ENCODE data around the gene PDE1C.

Gene PDE1C

DNA sequence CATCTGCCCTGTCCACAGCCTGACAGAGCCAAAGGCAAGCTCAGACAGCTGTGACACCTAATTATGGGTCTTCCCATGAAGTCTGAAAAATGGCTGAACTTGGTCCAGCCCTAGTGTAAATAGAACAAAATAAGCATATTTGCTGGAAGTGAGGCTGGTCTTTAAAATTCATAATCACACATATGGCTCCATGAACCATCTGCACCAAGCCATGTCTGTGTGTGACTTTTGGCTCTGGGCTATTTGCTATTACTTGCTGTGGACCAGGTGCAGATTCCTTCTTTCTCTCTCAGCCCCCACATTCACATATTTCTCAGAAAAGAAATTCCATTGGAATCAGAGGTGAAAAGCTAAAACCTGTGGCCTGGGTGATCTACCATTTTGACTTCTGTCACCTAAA lies 175.9 kb downstream of the PDE1C start:
- no peak for DNase-seq (ENCODE audit: low read depth, low spot score)

DNA sequence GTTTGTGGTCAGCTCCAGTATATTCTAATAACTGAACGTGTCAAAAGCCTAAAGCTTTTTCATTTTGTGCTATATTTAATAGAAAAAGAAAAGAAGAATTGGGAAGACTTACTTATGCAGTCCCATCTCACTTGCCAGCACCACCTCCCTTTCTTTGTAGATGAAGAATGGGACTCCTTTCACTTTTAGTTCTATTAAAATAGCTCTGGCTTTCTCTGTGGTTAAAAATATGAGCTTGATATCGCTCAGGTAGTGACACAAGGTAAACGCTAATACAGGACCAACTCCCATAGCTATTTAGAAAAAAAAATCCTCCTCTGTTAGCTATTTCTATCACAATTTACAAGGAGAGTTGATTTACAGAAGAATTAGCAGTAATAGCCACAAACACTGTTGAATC lies 176.8 kb downstream of the PDE1C start:
- DNase-seq (ENCODE audit: low read depth, low spot score) = no peak

DNA sequence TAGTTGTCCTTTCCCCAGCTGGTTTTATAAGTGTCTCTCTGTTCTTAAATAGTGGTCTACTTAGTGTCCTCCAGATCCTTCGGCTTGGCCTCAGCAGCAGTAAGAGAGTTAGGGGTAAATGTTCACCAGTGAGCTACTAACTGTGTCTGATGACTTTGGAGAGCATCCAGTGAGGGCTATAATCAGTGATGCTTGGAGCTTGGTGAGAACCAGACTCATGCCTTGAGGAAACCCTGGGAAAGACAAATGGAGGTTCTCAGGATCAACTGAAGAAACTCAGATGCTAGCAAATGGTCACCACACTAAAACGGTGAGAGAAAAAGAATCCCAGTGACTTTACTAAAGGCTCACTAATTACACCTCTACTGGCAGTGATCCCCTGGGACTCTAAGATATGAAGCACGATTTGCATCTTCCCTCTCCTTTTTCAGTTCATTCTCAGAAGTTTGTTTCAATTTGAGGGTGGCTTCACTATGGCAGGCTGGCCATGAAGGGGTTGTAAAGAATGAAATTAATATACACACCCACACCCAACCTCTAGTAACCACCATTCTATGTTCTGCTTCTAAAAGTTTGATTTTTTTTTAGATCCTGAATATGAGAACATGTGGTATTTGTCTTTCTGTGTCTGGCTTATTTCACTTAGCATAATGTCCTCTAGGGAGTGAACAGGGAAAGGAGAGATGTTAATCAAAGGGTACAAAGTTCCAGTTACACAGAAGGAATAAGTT lies 177.9 kb downstream of the PDE1C start:
- no peak for DNase-seq (ENCODE audit: low read depth, low spot score)

DNA sequence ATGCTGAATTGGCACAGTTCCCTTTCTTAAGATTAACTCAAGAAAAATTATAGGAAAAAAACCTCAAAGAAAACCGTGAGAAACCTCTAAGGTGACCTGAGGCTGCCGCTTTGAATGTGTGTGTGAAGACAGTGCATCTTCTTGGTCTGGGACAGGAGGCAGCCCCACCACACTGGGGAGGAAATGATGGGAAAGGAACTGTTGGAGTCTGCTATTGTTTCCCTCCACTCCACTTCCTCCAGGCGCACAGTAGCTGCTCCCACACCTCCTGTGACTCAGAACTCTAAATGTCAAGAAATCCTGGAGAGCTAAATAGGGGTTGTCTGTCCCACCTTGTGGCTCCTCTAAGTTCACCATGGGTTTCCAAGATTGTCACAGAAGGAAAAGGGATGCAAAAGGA lies 179.4 kb downstream of the PDE1C start:
- no peak for DNase-seq (ENCODE audit: low read depth, low spot score)

DNA sequence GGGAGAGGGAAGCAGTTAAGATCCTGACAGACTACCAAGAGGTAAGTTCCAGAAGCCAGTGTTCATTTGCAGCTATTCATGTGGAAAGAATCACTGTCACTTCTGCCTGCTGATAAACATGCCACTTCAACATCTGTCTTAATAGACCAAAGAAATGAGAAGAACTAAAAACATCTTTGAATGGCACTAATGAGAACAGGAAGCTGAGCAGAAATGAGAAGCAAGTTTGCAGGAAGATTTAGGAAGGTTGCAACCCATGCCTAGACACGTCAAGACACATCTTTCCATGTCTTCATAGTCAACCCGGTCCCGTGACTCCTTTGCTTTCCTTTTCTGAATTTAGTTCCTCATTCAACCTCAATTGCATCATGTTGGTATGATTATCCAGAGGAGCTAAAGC lies 180.0 kb downstream of the PDE1C start:
- no peak for DNase-seq (ENCODE audit: low read depth, low spot score)

DNA sequence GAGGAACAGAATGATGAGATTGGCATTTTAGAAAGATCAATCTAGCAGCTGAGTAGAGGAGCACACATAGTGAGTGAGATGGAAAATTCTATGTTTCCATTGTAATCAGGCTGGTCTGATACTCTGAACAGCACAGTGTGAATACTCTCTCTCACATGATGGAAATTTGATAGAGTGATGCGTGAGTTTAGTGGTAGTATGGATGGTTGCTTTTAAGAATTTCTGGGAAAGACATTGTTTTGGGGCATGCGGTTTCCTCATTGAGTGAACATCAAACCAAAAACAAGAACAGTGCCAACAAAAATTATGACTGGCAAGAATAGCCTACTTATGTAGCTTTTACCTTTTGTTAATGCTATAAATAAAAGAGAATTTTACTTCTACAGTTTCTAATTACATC lies 183.2 kb downstream of the PDE1C start:
- no peak for DNase-seq (ENCODE audit: low read depth, low spot score)

DNA sequence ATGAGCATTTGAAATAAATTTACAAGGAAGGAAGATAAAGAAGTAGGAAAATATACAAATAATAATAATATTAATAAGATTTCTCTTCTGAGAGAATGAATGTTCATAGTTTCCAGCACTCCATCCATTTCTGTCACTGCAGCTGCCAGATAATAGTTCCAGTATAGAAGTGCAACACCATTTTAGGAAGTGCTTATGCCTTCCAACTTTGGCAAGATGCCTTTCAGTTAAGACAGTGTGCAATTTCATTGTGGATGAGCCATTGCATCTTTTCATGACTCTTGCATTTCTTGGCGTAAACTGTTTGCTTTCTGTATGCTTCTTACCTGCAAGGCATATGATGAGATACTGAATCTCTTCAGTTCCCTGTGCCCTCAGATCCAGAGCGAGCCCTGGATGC lies 185.0 kb downstream of the PDE1C start:
- DNase-seq (ENCODE audit: low read depth, low spot score) = no peak

DNA sequence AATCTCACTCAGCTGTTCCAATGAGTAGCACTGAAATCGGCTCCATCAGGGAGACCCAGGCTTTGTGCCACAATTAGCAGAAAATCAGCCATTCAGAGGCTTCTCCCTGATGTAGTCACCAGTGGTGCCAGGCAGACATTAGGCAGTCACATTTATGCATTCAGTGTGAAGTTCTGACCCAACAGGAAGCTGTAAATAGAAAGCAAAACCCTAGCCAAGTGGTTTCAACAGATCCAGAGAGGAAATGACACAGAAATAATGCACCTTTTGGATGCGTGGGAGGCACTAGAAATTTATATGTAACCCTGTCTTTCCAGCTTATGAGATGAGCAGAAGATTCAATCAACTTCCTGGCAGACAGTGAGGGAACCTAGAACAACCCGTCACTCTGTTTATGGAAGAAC lies 186.4 kb downstream of the PDE1C start:
- DNase-seq (ENCODE audit: low read depth, low spot score) = peak; percentile 46

DNA sequence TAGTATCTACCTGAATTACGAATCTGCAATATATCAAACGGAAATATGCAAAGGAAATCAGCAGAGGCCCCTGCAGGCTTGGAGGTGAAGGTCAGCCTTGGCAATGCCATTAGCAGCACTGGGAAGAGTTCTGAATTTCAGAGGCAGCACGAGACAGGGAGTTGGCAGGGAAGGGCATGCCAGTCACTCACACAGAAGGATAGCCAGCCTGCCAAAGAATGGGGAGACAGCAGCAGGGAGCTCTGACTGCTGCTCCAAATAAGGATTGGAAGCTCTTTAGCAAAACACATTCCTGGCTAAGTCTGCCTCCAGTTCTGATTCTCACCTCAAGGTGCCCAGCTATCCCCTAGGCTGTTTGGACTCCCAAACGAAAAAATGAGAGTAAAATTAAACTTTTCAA lies 188.0 kb downstream of the PDE1C start:
- DNase-seq (ENCODE audit: low read depth, low spot score) = peak; percentile 72

DNA sequence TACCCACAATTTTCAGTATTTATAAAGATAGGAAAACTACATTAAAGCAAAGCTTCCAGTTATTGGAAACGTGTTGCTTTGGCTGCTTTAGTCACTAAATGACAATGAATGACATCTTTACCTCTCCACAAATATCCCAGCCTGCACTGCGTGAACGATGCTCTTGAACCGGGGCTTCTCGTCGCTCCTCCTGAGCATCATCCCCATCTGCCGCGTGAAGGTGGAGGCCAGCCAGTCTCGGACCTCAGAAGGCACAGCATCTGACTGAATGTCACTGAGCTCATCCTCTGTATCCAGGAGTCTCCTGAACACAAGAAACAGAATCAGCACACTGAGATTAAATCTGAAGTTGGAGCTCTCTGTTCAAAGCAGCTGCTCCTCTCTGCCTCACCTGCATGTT lies 191.3 kb downstream of the PDE1C start:
- no peak for DNase-seq (ENCODE audit: low read depth, low spot score)

DNA sequence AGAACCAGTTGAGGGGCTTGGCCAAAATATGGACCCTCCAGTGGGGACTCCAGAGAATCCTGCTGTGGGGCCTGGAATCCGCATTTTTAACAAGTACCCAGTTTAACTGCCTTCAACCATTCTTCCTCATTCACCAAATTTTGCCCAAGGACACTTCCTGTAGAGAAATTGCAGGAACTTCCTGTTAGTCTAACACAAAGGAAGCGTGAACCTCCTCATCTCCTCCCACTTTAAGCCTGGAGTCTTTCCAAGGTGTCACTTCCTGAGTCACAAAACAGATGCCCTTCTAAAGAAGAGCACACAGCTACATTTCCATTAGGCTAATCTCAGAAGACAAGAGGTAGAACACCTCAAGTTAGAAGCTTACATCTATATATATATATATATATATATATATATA lies 194.8 kb downstream of the PDE1C start:
- no peak for DNase-seq (ENCODE audit: low read depth, low spot score)

DNA sequence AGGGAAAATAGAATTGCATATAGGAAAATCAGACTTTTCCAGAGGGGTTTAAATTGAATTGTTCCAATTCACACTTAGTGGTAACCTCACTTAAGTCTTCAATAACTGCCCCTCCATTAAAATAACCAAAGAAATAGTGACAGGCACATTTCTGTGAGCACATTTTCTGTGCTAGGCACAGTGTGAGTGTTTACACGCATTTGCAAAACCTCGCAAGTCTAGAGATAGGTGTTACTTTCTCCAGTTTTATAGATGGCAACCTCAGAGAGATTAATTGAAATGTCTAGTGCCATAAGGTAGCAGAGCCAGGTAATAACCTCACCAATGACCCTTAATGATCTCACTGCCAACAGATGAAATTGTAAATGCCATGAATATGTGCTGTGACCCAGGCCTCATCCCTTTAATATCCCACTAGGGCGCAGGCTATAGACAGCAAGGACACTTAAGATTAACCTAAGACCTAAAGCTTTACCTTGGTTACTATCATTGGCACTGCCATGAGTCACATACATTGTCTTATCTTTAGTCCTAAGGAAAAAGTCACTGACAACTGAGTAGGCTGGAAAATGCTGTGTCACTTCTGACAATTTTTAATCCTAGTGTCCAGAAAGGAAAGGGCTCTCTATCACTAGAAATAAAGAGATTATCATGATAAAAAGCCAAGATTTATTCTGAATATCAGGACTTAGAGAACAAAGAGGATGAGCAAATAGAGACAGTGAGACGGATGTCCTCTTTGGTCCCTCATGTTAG lies 195.4 kb downstream of the PDE1C start:
- DNase-seq (ENCODE audit: low read depth, low spot score) = no peak

DNA sequence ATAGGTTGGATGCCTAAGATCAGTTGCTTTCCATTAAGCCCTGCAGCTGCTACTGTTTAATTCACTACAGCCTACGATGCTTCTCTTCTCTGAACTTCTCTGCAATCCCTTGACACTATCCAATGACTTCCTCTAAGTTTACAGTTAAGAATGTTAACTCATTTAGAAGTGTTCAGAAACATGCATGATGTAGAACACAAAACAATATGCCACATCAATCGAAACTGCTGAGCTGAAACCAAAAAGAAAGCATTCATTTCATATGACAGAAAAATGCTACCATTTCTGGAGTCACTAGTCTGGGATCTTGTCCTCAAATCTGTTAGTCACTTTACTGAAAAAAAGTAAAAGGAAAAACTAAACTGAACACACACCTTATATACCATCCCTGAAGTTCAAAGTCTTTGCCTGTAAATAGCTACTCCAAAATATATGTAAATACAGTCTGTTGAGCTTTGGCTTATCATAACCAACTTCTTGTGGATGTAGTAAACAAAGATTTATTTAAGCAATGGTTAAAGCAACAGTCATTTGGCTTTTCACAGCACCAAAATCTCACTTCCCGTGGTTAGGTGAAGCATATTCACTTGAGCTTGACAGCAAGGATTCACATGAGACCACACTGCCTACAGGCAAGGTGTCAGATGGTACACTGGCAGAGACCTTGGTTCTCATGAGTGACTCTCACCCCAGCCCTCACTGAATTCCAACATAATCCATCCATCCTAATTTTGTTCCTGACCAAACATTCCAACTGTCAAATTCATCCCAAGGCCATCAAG lies 196.2 kb downstream of the PDE1C start:
- DNase-seq (ENCODE audit: low read depth, low spot score) = no peak

DNA sequence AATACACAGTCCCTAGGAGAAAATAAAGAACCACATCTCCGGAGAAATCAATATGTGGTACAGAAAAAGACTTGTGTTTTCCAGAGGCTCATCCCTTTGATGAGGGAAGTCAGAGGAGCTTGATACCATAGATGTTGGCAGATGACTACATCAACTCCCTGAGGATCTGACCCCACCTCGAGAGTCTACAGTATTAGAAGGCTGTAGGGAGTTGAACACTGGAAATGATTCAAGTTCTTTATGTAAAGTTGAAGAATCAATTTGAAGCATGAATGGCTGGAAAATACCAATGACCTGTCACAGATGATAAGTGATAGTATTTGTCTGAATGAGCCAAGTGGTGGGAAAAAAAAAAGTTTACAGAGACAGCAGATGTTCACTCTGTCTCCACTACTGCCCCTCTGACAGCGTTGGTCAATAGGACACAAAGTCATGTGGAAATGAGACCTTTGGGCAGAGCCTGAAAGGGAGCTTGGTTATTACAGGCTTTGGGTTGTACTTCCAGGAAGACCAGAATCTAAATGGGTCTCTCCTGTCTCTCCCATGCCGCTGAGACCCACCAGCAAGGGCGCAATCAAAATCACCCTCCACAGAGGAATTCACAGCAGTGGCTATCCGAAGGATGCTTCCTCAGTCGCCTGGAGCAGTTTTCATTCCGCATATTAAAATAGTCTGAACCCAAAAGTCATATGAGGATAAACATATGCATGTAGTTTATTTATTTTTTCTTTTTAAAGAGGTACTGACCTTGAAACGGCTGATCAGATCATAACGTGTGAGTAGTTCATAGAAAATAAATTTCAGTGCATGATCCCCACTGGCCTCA lies 197.4 kb downstream of the PDE1C start:
- no peak for DNase-seq (ENCODE audit: low read depth, low spot score)

DNA sequence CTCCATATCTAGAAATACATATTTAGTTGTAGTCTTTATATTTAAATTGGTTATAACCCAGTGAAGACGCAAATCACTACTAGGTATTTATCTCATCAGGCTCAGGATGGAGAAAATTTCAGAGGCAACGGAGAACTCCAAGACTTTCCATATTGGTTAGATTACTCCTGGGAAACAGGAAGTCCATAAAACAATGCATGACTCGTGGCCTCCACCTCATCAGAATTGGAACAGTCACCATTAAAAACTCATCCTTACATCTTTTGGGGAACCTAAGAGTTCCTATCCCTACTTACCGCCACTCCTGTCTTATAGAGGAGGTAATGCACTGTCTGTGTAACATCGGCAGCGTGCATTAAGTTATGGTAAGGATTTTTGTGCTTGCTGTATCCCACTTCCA lies 205.6 kb downstream of the PDE1C start:
- no peak for DNase-seq (ENCODE audit: low read depth, low spot score)

DNA sequence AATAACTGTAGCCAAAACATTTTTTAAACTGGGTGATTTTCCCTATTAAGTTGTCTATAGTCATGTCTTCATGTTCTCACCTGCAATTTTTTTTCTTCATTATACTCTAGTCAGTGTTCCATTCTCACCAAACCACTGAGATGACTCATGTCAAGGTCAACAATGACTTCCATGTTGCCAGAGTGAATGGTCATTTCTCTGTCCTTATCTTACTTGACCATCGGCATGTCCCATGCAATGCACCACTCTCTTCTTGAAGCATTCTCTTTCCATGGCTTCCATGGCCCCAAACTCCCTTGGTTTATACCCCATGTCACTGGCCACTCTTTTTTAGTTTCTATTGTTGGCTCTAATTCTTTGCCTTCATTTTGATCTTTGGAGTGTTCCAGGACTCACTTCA lies 209.3 kb downstream of the PDE1C start:
- no peak for DNase-seq (ENCODE audit: low read depth, low spot score)

DNA sequence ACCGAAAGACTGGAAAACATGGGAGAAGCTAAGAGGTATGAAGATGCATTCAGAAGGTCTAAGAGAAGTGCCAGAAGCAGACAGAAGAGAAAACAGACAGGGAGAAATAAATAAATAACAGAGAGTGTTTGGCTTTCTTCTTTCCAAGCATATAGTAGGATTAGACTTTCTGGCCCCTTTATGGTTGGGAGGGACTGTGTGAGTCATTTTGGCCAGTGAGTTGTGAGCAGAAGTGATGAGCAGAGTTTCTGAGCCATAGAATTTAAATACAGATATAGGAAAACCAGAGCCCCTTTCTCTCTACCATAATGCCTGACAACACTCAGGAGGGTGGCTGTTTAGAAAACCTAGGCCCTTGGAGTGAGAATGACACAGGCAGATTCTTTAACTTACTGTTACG lies 212.2 kb downstream of the PDE1C start:
- DNase-seq (ENCODE audit: low read depth, low spot score) = peak; percentile 30

DNA sequence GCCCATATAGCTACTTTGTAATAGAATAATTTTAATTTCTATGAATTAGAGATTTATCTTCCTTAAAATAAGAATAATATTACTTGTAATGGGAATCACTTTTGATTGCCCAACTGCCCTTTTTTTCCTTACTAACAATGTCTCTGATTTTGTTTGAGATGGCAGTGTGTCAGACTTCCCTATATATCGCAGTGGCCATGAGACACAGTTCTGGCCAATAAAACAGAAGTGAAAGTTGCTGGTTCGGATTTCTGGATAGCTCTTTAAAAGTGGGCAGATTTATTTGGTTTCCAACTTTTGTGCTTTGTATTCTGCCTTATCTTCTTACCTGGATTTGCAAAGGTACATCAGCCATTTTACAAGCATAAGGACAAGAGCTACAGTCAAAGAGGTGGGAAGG lies 213.0 kb downstream of the PDE1C start:
- DNase-seq (ENCODE audit: low read depth, low spot score) = no peak

DNA sequence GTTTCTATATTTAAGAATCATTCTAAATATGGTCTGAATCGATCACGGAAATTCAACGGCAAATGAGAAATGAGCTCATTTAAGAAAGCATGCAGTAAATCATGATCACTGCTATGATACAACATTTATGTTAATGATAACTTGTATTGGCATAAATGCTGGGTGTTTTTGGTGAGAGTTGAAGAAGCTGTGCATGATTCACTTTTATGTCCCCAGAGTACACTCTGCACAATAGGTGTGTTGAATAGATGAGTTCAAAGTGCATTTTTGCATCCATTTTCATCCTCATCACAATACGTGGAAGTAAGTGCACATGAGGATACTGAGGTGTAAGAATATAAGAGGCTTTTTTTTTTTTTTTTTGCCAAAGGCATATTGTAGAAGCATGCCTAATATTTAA lies 213.9 kb downstream of the PDE1C start:
- DNase-seq (ENCODE audit: low read depth, low spot score) = no peak

DNA sequence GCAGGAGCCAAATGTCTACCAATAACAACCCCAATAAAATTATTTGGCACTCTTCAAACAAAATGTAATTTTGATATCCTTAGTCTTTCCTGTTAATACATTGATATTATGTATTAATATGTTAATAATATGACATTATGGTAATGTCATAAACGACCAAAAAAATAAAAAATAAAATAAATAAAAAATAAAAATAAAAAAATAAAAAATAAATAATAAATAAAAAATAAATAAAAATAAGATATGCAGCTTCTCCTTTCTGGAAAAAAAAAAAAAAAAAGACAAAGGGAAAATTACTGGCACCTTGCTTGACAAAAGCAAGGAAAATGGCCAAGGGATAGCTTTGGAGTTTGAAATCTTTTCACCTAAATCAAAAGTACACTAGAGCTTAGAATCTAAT lies 214.7 kb downstream of the PDE1C start:
- no peak for DNase-seq (ENCODE audit: low read depth, low spot score)

DNA sequence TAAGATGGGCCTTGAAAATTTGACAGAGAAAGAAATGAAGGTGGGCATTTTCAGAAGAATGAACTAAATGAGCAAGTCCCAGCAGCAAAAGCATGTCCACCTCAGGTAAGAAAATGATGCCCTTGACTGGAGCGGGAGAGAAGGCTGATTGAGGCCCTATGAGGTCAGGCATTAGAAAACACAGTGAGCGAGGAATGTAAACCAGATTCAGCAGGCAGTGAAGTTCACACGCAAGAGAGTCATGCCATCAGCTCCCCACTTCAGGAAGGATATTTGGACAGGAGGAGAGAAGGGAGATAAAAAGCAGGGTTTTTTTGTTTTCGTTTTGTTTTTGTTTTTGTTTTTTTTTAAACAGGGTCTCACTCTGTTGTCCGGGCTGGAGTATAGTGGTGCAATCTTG lies 216.8 kb downstream of the PDE1C start:
- DNase-seq (ENCODE audit: low read depth, low spot score) = no peak

DNA sequence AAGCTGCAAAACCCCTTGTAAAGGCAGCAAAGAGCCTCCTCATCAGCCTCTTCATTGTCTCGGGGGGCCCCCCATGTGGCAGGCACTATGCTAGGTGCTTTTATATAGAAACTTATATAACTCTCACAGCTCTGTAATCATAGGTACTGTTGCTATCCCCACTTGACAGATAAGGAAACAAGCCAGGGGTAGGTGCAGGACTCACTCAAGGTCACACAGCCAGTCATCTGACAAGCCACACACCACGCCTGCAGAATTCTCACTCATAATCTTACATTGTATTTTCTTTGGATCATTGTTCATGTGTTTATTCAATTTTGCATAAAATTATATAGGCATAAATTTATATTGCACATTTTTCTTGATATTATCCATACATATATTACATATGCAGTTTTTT lies 217.7 kb downstream of the PDE1C start:
- no peak for DNase-seq (ENCODE audit: low read depth, low spot score)
